SU-DHL-6 (cell line): Measurements from ENCODE around the gene SNRNP70.

Source experiments
- H2AFZ ChIP-seq: fragments of 200-600 bp; sonication (generic); 2 replicates; pipeline ENCODE4 v1.6.1; 2014; ENCODE audit warnings: low read depth, mild to moderate bottlenecking, moderate library complexity, mixed read lengths, antibody characterized with exemption, low read length; ENCODE audit not compliant: severe bottlenecking
- H3F3A ChIP-seq: fragments of 200-600 bp; shearing (Covaris generic); 2 replicates; pipeline ENCODE4 v1.6.0; 2016; ENCODE audit warnings: antibody characterized with exemption, mild to moderate bottlenecking; ENCODE audit not compliant: insufficient read depth
- H3K27ac ChIP-seq: fragments of 200-600 bp; sonication (generic); 2 replicates; pipeline ENCODE4 v1.5.1; 2016; ENCODE audit warnings: low read depth, mild to moderate bottlenecking, low read length, moderate library complexity, mixed read lengths
- H3K27me3 ChIP-seq: fragments of 200-600 bp; sonication (generic), shearing (Covaris generic); 2 replicates; pipeline ENCODE4 v1.6.0; 2014; ENCODE audit warnings: mild to moderate bottlenecking, low read length
- H3K36me3 ChIP-seq: fragments of 200-600 bp; sonication (generic); 2 replicates; pipeline ENCODE4 v1.6.1; 2014; ENCODE audit warnings: mild to moderate bottlenecking, low read length, mixed read lengths
- H3K4me2 ChIP-seq: fragments of 300-600, 200-600 bp; shearing (Covaris generic), sonication (generic); 2 replicates; pipeline ENCODE4 v1.6.0; 2014; ENCODE audit warnings: low read length, low read depth, mild to moderate bottlenecking; ENCODE audit not compliant: poor library complexity, severe bottlenecking
- H3K4me3 ChIP-seq: fragments of 200-600 bp; sonication (generic); 2 replicates; pipeline ENCODE4 v1.5.1; 2014; ENCODE audit warnings: antibody characterized with exemption, low read length, mild to moderate bottlenecking, mixed read lengths; ENCODE audit not compliant: insufficient read depth, poor library complexity, severe bottlenecking
- H3K79me2 ChIP-seq: fragments of 200-600 bp; sonication (generic); 2 replicates; pipeline ENCODE4 v1.6.1; 2014; ENCODE audit warnings: mild to moderate bottlenecking, low read length, moderate library complexity; ENCODE audit not compliant: insufficient read depth
- H3K9ac ChIP-seq: fragments of 200-600 bp; sonication (generic); 2 replicates; pipeline ENCODE4 v1.7.0; 2014; ENCODE audit warnings: mild to moderate bottlenecking, low read length
- H3K9me2 ChIP-seq: fragments of 200-600 bp; sonication (generic); replicated peaks from 2 replicates; pipeline ENCODE4 v1.6.1; 2014; ENCODE audit warnings: low read length; ENCODE audit not compliant: insufficient read depth
- H3K9me3 ChIP-seq: fragments of 200-600 bp; sonication (generic); 2 replicates; pipeline ENCODE4 v1.6.1; 2014; ENCODE audit warnings: low read length, mixed read lengths; ENCODE audit not compliant: insufficient read depth
- H4K20me1 ChIP-seq: fragments of 200-600 bp; sonication (generic); 2 replicates; pipeline ENCODE4 v1.6.1; 2014; ENCODE audit warnings: low read depth, mild to moderate bottlenecking, antibody characterized with exemption, low read length, moderate library complexity, mixed read lengths
- CTCF ChIP-seq: fragments of 200-600 bp; sonication (generic); IDR thresholded peaks from one replicate; pipeline ENCODE4 v1.5.1; 2017; ENCODE audit warnings: antibody characterized with exemption, mild to moderate bottlenecking, low read length, moderate library complexity; ENCODE audit not compliant: insufficient read depth, poor library complexity, severe bottlenecking
- EZH2phosphoT487 ChIP-seq: fragments of 200-600 bp; sonication (generic), shearing (Covaris generic); conservative IDR thresholded peaks from 2 replicates; pipeline ENCODE4 v1.6.1; 2018; ENCODE audit warnings: mild to moderate bottlenecking, antibody characterized with exemption, low read length, moderate library complexity, mixed read lengths

SNRNP70 gene

GRCh38 chr19:49064029-49064629, 21.1 kb upstream of the SNRNP70 start:
- Histone ChIP-seq H4K20me1 (no peaks in the 10 kb centered on the region), H3F3A (no peaks in the 10 kb centered on the region), H3K9ac (no peak overlapping the region), H3K4me2 (no peak overlapping the region), H3K36me3 (no peaks in the 10 kb centered on the region), H3K9me3 (no peaks in the 10 kb centered on the region), H3K9me2 (no peaks in the 10 kb centered on the region), H3K27ac (no peak overlapping the region), H3K4me3 (no peak overlapping the region), H2AFZ (no peak overlapping the region), H3K27me3 (no peaks in the 10 kb centered on the region), H3K79me2 (no peaks in the 10 kb centered on the region)
- TF ChIP-seq EZH2phosphoT487: no peak
- TF ChIP-seq CTCF: no peak

- no peaks in the 10 kb centered on the region for H3K27me3 ChIP-seq
- no peaks in the 10 kb centered on the region for H3K36me3 ChIP-seq
- TF ChIP-seq CTCF (no peak), EZH2phosphoT487 (no peak)
- H3K9ac ChIP-seq: no peak within 1 kb of the TSS
- no peaks in the 10 kb centered on the region for H3K9me2 ChIP-seq
- H3K9me3 ChIP-seq: no peaks in the 10 kb centered on the region
- H3K27ac ChIP-seq: no peak within 1 kb of the TSS
- H4K20me1 ChIP-seq: no peaks in the 10 kb centered on the region
- H3K4me2 ChIP-seq: no peak within 1 kb of the TSS
- H2AFZ ChIP-seq: no peak within 1 kb of the TSS
- no peaks in the 10 kb centered on the region for H3F3A ChIP-seq
- no peak within 1 kb of the TSS for H3K4me3 ChIP-seq
- H3K79me2 ChIP-seq: no peaks in the 10 kb centered on the region
Observed at GRCh38 chr19:49064768-49065611, 20.3 kb upstream of the SNRNP70 start, which contains the start of gene NTF4. Gene NTF4 (minus strand): TSS chr19:49064818. CDS start chr19:49061997, 2,821 bp downstream.

GRCh38 chr19:49065905-49066512, 19.2 kb upstream of the SNRNP70 start:
- no peak overlapping the region for H3K9ac ChIP-seq
- H2AFZ ChIP-seq: no peak overlapping the region
- no peak overlapping the region for H3K4me3 ChIP-seq
- no peaks in the 10 kb centered on the region for H3F3A ChIP-seq
- no peaks in the 10 kb centered on the region for H3K9me2 ChIP-seq
- H4K20me1 ChIP-seq: no peaks in the 10 kb centered on the region
- H3K79me2 ChIP-seq: no peaks in the 10 kb centered on the region
- no peaks in the 10 kb centered on the region for H3K27me3 ChIP-seq
- no peak overlapping the region for H3K27ac ChIP-seq
- no peak overlapping the region for H3K4me2 ChIP-seq
- no peaks in the 10 kb centered on the region for H3K36me3 ChIP-seq
- TF ChIP-seq EZH2phosphoT487 (no peak), CTCF (no peak)
- H3K9me3 ChIP-seq: no peaks in the 10 kb centered on the region
